NCI-H128 (cell line): ENCODE data around the gene RILPL1.
"Not testable (repeated sequence)": the region's sequence is repeated elsewhere in the genome, so short reads cannot be mapped to it uniquely, and the experiment has no call there.

ENCODE experiments used
- DNase-seq: peaks from one replicate; lab custom pipeline; 2025; ENCODE audit not compliant: unreplicated experiment; lab: John Stamatoyannopoulos, UW

Gene RILPL1

DNA sequence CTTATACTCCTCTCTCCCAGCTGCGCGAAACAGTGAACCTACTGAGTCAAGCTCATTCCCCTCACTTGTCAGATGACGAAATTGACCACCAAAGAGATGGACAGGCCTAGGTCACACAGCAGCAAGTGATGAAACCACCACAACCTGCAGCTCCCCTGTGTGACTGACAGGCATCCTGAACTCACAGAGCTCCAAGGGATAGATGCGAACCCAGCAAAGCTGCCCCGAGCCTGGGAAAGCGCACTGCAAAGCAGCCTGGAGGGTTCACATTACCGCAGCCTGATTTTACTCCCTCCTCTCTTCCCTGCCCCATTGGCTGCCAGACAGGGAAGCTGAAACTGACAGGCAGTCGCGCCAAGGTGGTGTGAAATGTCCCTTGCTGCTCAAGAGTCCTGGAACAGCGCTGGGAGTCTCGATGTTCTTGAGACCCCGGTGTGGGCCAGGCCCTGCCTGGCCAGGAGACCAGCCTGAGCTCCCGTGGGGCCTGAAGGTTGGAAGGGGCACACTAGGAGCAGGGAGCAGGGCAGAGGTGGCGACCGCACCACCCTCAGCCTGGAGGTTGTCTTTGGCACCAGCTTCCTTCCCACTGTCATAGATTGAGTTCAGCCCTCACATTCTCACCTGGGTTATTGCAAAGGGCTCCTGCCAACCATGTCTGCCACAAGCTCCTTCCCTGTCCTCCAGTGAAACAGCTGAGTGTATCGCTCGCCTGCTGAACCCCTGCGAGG is 39.2 kb downstream of the RILPL1 start:
- DNase-seq = no peak

DNA sequence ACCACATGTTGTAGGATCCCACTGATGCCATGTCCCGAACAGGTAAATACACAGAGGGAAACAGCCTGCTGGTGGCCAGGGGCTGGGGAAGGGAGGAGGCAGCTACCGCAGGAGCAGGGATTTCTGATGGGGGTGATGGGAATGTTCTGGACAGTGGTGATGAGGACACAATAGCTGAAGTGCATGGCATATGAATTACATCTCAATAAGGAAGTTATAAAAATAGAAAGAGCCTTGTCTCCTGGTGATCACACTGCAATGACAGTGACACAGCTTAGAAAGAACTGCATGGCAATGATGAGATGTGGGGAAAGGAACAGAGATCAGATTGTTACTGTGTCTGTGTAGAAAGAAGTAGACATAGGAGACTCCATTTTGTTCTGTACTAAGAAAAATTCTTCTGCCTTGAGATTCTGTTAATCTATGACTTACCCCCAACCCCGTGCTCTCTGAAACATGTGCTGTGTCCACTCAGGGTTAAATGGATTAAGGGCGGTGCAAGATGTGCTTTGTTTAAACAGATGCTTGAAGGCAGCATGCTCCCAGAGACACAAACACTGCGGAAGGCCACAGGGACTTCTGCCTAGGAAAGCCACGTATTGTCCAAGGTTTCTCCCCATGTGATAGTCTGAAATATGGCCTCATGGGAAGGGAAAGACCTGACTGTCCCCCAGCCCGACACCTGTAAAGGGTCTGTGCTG is 41.0 kb downstream of the RILPL1 start:
- DNase-seq = not testable (repeated sequence)

DNA sequence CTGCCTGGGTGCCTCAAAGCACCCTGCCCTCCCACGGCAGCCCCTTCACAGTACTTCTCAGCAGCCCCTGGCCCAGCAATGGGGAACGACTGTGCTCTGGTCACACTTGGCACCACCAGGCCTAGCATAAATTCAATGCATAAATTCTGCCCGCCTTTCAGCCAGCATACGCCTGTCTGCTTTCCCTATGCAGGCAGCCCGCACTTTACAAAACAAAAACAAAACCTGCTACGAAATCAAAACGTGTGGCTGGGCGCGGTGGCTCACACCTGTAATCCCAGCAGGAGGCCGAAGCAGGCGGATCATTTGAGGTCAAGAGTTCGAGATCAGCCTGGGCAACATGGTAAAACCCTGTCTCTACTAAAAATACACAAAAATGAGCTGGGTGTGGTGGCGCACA is 42.0 kb downstream of the RILPL1 start:
- DNase-seq = no peak

DNA sequence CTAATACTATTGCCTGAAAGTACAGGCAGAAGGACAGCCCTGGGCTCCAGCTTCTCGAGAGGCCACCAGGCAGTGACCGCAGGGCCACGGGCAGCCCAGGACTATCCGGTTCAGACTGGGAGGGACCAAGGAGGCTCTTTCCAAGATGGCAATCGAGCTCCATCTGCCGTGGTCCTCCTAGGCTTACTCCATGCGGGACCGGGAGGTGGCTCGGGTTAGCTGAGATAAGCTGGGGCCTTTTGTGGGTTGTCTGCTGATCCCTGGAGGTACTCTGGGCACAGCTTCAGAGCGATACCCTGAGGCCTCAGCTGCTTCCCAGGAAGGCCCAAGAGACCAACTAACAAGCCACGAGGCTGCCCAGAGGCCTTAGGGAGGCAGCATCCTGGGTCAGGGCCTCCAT is 42.5 kb downstream of the RILPL1 start:
- no peak for DNase-seq

DNA sequence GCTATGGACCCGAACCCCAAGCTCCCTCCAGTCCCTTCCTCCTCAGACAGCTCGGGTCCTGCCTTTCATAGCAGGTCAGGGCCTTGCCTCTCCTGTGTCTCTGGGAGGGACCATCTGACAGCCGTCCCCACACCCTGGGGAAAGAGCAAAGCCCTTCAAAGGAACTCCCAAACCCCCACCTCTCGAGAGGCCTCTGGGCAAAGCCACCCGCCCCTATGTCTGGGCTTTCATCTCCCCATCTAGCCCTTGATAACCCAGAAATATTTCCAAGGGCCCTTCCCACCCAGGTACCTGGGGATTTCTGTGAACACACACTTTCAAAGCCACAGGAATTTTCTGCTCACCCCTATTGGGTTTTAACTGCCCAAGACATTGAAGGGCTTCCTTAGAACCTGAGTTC is 43.4 kb downstream of the RILPL1 start:
- no peak for DNase-seq

DNA sequence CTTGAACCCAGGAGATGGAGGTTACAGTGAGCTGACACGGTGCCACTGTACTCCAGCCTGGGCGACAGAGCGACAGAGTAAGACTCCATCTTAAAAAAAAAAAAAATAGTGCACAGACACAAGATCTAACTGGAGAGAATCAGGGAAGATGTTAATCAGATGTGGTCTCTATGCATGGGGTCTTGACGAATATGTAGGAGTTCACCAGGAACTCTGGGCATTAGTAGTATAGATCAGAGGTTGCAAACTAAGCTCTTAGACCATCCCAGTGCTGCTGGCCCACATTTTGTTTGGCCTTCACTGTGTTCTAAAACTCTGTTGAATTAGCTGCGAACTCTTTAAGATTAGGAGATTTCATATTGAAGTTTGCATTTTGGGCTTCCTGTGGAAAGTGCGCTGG is 43.9 kb downstream of the RILPL1 start:
- no peak for DNase-seq

DNA sequence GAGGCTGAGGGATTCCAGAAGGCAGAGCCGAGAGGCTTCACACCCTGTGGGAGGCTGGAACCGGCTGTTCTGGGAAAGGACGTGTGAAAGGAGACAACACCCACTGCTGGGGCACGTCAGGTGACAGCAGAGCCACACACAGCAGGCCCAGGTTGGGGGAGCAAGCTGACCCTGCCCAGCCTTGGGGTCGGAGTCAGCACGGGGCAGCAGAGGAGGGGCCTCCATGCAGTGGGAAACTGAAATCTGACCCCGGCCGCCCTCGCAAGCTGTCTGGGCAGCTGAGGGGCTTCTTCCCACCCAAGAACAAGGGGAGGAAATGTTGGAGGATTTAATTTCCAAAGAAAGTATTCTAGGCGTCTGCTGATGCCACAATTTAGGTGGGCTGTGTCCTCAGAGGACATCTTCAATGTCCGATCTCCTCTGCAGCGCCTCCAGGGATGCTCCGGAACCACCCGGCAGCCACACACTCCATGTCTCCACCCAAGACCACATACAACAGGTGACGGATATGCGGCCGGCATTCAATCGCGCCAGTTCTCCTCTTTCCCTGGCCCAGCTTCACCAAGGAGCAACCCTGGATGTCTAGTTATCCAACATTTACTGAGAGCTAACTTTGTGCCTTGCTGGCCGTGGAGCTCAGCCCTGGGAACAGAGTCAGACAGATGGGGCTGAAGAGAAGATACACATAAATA is 44.8 kb downstream of the RILPL1 start:
- no peak for DNase-seq

DNA sequence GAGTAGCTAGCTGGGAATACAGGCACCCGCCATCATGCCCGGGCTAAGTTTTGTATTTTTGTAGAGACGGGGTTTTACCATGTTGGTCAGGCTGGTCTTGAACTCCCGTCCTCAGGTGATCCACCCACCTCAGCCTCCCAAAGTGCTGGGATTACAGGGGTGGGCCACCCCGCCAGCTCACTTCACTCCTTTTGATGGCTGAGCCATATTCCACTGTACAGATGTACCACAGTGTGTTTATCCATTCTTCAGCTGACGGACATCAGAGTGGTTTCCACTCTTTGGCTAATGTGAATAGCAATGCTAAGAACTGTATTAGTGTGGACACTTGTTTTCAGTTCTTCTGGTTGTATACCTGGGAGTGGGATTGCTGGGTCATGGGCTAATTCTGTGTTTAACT is 46.1 kb downstream of the RILPL1 start:
- no peak for DNase-seq

DNA sequence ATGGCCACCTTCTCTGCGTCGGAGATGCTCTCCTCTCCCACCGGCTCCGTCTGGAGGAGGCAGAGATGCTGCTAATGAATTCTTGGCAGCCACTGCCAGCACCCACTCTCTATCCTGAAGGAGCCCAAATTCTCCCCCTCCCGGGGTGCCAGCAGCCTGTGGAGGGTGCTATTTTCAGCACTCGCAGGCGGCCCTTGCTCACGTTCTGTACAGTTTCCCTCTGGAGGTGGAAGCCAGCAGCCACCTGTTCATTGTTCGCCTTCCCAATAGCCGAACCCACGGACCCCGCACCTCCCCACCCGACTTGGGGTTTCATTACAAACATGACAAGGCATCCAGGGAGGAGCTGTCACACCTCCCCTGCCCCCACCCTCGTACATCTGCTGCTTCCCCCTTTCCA is 47.8 kb downstream of the RILPL1 start:
- no peak for DNase-seq

DNA sequence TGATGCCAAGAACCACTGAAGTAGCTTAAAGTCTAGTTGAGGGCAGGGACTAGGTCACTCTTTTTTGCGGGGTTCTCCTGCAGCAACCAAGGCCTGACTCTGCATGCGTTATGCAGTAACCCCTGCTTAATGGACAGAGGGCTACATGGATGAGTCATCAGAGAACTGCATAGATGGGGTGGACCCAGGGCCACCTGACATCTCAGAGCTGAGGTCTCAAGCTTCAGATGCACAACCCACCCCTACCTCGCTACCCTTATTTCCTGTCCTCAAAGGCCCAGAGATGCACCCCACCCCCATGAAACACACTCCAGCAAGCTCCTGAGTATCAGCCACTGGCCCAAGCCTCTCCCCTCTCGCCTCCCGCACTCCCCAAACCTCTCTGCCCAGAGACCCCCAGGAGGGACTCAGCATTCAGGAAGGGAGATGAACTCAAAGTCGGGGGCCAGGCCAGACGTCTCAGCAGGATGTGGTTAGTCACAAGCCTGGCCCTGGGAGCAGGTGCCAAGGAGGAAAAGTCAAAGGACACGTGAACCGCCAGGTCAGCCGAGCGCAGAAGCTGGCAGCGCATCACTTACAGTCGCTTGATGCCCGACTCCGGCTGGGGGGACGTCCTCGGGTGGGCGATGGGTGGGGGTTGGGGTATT is 49.8 kb downstream of the RILPL1 start:
- no peak for DNase-seq

DNA sequence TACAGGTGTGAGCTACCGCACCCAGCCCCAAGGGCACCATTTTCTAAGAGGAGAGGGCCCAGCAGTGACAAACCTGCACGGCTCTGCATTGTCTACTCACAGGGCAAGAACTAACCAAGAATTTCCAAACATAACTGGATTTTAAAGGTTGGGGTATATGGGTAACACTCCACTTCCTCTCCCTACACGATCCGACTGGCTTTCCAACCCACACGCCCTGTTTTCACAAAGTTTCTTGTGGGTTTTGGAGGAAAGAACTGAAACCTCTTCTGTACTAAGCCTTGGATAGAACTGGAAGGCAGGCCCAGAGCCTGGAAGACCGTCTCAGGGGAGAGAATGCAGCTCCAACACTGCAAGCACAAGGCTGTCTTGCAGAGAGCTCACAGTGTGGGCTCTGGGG is 50.6 kb downstream of the RILPL1 start:
- DNase-seq = no peak

DNA sequence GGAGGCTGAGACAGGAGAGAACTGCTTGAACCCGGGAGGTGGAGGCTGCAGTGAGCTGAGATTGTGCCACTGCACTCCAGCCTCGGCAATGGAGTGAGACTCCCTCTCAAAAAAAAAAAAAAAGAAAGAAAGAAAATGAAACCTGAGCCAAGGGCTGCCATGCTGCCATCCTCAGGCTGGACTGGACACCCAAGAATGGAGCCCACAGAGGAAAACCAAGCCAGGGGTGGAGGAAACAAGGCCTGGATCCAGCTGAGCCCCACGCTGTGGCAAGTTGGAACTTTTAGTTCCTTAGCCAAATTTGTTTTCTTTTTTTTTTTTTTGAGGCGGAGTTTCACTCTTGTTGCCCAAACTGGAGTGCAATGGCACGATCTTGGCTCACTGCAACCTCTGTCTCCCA is 52.3 kb downstream of the RILPL1 start:
- DNase-seq = not testable (repeated sequence)

DNA sequence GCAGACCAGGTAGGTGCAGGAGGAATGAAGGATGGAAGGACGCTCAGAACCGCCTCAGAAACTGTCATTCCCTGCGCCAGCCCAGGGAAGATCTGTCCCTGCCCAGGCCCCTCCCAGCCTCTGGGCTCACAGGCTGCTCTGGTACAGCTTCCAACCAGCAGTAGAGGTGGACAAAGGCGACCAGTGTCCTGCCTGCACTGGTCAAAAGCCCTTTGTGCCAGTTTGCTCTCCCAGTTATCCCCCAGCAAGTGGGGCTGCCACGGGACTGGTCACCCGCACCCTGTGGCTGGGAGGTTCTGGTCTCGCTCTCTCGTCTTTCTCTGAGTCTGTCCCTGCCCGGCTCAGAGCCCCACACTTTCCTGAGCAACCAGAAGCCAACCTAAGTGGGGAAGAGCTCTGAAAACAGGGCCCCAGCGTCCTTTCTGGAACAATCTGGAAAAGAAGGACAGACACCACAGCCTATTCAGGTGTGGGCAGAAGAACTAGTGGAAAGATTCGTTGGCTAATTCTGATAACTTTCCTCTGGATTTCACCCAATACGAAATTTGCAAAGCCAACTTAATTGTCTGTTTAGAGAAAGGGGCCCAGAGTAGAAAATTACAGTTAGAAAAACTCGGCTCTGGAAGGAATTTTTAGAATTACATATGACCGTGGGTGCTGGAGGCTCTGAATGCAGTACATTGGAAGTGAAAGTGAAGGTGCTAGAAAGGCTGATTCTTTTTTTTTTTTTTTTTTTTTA is 53.9 kb downstream of the RILPL1 start:
- no peak for DNase-seq

DNA sequence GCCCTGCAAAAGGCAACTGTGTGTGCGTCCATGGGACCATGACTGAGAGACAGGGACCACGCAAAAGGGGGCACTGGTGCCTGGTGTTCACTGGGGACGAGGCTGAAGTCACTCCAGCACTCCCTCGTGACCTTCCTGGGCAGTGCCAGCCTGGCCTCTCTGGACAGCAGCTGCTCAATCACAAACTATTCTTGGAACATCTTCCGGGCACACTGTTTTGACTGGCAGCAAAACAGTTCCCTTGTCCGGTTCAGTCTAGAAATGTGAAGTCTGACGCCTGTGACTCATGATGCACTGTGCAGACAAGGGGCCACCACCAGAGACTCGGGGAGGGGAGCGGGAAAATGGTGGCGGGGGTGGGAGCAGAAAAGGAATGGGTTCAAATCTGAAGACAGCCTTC is 54.8 kb downstream of the RILPL1 start:
- no peak for DNase-seq

DNA sequence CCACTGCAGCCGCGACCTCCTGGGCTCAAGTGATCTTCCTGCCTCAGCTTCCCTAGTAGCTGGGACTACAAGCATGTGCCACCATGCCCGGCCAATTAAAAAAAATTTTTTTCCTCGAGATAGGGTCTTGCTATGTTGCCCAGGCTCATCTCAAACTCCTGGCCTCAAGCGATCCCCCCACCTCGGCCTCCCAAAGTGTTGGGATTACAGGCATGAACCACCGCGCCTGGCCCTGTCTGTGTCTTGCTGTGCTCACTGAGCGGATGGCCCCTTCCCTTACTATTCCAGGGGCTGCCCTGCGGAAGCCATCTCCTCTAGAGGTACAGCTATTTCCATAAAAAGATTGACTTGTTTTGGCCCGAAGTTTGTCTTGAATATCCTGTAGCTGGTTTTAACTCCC is 55.5 kb downstream of the RILPL1 start:
- DNase-seq = no peak

DNA sequence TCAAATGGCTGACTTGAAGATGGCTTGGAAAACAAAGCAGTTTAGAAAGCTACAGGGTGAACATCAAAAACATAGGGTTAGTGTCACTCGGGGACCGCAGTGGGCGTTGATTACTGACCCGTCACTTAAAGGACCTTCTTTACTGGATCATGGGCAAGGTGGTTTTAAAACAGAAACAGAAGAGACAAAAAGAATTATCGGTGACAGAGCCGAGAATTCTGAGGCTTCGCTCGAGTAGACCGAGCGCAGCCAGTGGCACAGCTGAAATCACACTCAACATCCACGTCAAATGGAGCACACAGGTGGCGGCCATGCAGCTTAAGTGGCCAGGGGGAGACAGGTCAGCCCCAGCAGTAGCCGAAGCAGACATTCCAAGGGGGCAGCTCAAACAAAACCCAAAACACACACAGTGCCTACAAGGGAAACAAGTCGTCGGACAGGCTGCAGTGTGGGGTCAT is 58.2 kb downstream of the RILPL1 start:
- DNase-seq = no peak

DNA sequence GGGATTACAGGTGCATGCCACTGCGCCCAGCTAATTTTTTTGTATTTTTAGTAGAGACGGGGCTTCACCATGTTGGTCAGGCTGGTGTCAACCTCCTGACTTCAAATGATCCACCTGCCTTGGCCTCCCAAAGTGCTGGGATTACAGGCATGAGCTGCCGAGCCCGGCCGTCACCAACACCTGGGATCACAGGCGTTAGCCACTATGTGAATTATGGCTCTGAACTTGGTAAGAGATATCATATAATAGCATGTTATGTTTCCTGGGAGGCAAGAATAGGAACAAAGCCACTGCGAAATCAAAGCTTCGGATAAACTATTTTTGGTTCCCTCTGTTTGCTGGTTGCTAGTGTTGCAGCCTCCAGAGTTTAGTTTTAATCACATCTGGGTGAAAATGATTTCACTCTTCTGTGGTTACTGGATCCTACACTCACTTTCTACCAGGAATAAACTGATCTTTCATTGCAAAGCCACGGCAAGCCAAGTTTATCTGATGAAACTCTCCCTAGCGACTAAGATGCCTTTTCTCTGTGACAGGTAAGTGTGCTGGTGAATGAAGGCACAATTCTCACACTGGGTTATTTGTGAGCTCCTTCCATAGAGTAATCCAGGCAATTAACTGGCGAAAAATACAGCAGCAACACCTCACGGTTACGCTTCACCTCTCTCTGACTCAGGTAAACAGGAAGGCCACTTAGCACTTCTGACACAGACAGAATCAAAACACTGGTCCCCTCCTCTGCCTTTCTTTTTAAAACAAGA is 58.9 kb downstream of the RILPL1 start:
- DNase-seq = no peak

DNA sequence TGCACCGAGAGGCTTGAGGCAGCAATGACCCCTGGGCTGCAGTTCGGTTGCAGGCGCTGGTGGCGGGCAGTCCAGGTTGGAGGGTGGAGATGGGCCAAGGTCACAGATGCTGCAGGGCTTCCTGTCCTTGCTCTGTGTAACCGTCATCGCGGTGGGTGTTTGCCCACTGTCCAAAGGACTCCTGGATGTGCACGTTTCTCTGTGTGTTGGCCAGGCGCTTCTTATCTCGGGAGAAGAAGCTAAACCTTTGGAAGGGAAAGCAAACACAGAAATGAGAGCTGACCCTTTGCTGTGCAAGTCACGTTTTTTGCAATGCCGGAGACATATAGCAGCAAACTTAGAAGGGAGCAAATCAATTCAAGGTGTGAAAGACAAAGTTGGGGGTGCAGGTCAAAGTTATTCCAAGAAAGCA is 61.1 kb downstream of the RILPL1 start:
- DNase-seq = no peak

DNA sequence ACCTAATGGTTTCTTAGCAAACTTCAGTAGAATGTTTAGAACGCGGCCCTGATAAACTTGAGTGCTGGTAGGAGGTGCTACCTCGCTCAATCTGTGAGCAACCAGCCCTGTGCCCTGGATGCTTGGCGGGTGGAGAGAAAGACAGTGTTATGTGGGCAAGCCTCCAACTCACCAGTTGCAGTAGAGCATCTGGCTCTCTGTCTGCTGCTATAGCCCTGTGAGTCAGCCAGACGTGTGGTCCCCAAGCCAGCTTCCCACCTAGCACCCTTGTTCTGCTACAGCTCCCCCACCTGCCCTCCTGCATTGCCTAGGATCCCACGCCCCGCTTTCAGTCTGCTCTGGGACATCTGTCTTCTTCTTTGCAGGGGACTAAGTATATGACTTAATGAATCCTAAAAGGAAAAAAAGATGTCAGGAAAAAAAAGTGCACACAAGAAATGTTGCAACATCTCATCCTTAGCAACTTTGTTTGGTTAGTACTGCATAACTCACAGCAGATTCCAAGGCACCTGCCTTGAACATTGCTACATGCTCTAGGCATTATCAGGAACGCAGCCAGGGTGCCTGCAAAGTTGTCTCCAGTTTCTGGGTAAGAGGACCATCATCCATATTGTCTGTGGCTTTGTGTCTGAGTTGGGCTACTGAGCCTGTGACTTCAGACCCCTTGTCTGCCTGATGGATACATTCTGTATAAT is 62.0 kb downstream of the RILPL1 start:
- no peak for DNase-seq

DNA sequence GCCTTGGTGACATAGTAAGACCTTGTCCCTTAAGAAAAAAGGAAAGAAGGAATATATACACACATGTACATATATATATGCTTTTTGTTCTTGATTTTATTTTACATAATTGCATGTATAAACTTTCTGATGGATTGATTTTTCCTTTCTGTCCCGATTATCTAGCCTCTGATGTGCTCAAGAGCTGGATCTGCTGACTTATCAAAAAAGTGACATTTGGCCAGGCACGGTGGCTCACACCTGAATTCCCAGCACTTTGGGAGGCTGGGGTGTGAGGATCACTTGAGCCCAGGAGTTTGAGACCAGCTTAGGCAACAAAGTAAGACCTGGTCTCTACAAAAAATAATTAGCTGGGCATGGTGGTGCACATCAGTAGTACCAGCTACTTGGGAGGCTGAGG is 63.5 kb downstream of the RILPL1 start:
- DNase-seq = no peak
